PC-3 (cell line): ENCODE data around the gene FAM98C. TPM values are rescaled to one million over a fixed set of nuclear protein-coding genes. Genes with fewer than 3 reads are reported as not detected.

Experiments
- ATAC-seq: fragments of 200-7000 bp; cut with Tn5 transposase; 2 replicates; pipeline ENCODE4 v1.9.1; 2020; ENCODE audit warnings: mild to moderate bottlenecking, moderate library complexity
- BruUV-seq: library from RNA; stranded (reverse); fragments of 400-500 nt; replicated peaks from 2 replicates; lab custom pipeline; 2021; lab: Mats Ljungman, UMichigan
- CTCF ChIA-PET: fragments of 300-600 bp; sonication (Branson Sonifier 250); formaldehyde crosslinking; loops from one replicate; lab custom pipeline; 2022; ENCODE audit warnings: antibody characterized with exemption; lab: Charles Lee
- POLR2A ChIA-PET: fragments of 300-600 bp; sonication (Branson Sonifier 250); formaldehyde crosslinking; loops from one replicate; lab custom pipeline; 2022; ENCODE audit warnings: antibody characterized with exemption; ENCODE audit not compliant: unreplicated experiment; lab: Charles Lee
- DNase-seq: peaks from one replicate; pipeline ENCODE4 v3.0.0-alpha.2; 2015
- H2AFZ ChIP-seq: fragments of 300-600 bp; sonication (generic); 2 replicates; pipeline ENCODE4 v1.6.0; 2016; ENCODE audit warnings: antibody characterized with exemption, low read length
- H3F3A ChIP-seq: fragments of 300-600 bp; sonication (generic); one replicate; pipeline ENCODE4 v1.6.0; 2017; ENCODE audit warnings: antibody characterized with exemption, low read length, control low read depth, mild to moderate bottlenecking; ENCODE audit not compliant: unreplicated experiment
- H3K27ac ChIP-seq: fragments of 300-600 bp; sonication (generic); 2 replicates; pipeline ENCODE4 v1.5.1; 2016; ENCODE audit warnings: mild to moderate bottlenecking, low read length
- H3K27me3 ChIP-seq: fragments of 300-600 bp; sonication (generic); 2 replicates; pipeline ENCODE4 v1.6.1; 2016; ENCODE audit warnings: low read length, mixed read lengths
- H3K36me3 ChIP-seq: fragments of 300-600 bp; sonication (generic); 2 replicates; pipeline ENCODE4 v1.6.1; 2016; ENCODE audit warnings: low read depth, mixed run types, low read length, mixed read lengths
- H3K4me1 ChIP-seq: fragments of 300-600 bp; sonication (generic); 2 replicates; pipeline ENCODE4 v1.5.1; 2016; ENCODE audit warnings: low read length; ENCODE audit not compliant: insufficient read depth
- H3K4me2 ChIP-seq: fragments of 300-600 bp; sonication (generic); 2 replicates; pipeline ENCODE4 v1.6.0; 2016; ENCODE audit warnings: low read length
- H3K4me3 ChIP-seq: fragments of 300-600 bp; sonication (generic); 2 replicates; pipeline ENCODE4 v1.5.1; 2016; ENCODE audit warnings: mild to moderate bottlenecking, low read length, mixed read lengths
- H3K79me2 ChIP-seq: fragments of 300-600 bp; sonication (generic); 2 replicates; pipeline ENCODE4 v1.6.1; 2017; ENCODE audit warnings: low read length, mixed read lengths
- H3K9ac ChIP-seq: fragments of 300-600 bp; sonication (generic); 2 replicates; pipeline ENCODE4 v1.6.0; 2016; ENCODE audit warnings: mild to moderate bottlenecking, low read length
- H3K9me2 ChIP-seq: fragments of 300-600 bp; sonication (generic); replicated peaks from 2 replicates; pipeline ENCODE4 v1.6.1; 2016; ENCODE audit warnings: mixed run types, low read length, mixed read lengths
- H3K9me3 ChIP-seq: fragments of 300-600 bp; sonication (generic); 2 replicates; pipeline ENCODE4 v1.6.1; 2016; ENCODE audit warnings: low read length, mixed read lengths
- H4K20me1 ChIP-seq: fragments of 300-600 bp; sonication (generic); 2 replicates; pipeline ENCODE4 v1.6.1; 2016; ENCODE audit warnings: low read length, mixed read lengths
- CTCF ChIP-seq: fragments of 300-600 bp; sonication (generic); conservative IDR thresholded peaks from 2 replicates; pipeline ENCODE4 v1.5.1; 2017; ENCODE audit warnings: antibody characterized with exemption, low read depth, mild to moderate bottlenecking, low read length
- EZH2 ChIP-seq: fragments of 300-600 bp; sonication (generic); IDR thresholded peaks from one replicate; pipeline ENCODE4 v1.6.1; 2017; ENCODE audit warnings: antibody characterized with exemption, mild to moderate bottlenecking, low read length; ENCODE audit not compliant: unreplicated experiment
- EZH2phosphoT487 ChIP-seq: fragments of 300-600 bp; sonication (generic); IDR thresholded peaks from 2 replicates; pipeline ENCODE4 v1.6.1; 2018; ENCODE audit warnings: mild to moderate bottlenecking, antibody characterized with exemption, low read length, borderline replicate concordance
- intact Hi-C: fragments of 100-400 bp; cut with micrococcal nuclease; formaldehyde crosslinking; loops from 2 replicates; pipeline ENCODE4 v1.9.0; 2023
- total RNA-seq: library from RNA; depleted of rRNA; stranded (reverse); fragments of >200 nt; gene quantifications from 2 replicates; pipeline ENCODE4 v1.2.3, GENCODE V29; 2014

Gene FAM98C
- total RNA-seq, 1 experiment from 2014 or later: 23.5 TPM

- Histone ChIP-seq H3K4me1 (no peaks in the 10 kb centered on the region), H3K9me3 (no peaks in the 10 kb centered on the region), H4K20me1 (no peaks in the 10 kb centered on the region), H2AFZ (no peak overlapping the region), H3K36me3 (no peaks in the 10 kb centered on the region), H3K9me2 (no peaks in the 10 kb centered on the region), H3K27me3 (no peaks in the 10 kb centered on the region), H3K4me2 (no peak overlapping the region), H3F3A (no peaks in the 10 kb centered on the region), H3K27ac (no peak overlapping the region), H3K79me2 (no peaks in the 10 kb centered on the region), H3K4me3 (no peak overlapping the region), H3K9ac (no peak overlapping the region)
- intact Hi-C loops: no loop called here
- no peak for DNase-seq
- CTCF ChIA-PET: no interaction called here
- POLR2A ChIA-PET: no interaction called here
- ATAC-seq: no peak
- TF ChIP-seq EZH2phosphoT487 (no peak), CTCF (no peak), EZH2 (no peak)
- no TSS peak for BruUV-seq
These were observed 37.7 kb downstream of the FAM98C start for GRCh38 chr19:38440592-38440991.

DNA sequence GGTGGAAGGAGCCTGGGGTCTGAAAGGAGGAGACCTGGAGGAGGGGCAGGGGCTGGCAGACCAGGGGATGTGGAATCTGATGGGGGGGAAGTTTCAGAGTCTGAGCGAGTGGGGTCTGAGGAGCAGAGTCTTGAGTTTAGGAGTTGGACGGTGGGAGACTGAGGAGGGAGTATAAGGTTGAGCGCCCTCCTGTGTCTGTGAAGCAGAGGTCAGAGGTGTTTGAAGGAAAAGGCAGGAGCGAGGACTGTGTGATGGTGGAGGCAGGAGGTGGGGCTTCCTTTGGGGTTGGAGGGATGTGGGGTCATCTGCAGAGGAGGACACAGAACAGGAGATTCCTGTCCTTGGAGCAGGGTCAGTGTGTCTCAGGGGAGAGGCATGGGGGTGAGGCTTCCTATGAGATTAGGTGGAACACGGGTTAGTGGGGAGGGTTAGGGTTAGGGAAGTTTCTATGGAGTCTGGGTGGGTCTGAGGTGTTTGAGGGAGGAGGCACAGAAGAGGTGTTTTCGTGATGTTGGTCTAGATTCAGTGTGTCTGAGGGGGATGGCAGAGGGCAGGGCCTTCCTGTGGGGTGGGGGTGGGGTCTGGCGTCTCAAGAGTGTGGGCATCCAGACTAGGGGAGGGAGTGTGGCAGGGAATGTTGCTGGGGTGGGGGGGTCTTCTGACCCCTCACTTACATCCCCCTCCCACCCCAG lies 38.9 kb downstream of the FAM98C start:
- Histone ChIP-seq H3K9me2 (no peaks in the 10 kb centered on the region), H2AFZ (no peak overlapping the region), H4K20me1 (no peaks in the 10 kb centered on the region), H3K4me3 (no peak overlapping the region), H3K79me2 (no peaks in the 10 kb centered on the region), H3K27me3 (no peaks in the 10 kb centered on the region), H3K9me3 (no peaks in the 10 kb centered on the region), H3F3A (no peaks in the 10 kb centered on the region), H3K4me2 (no peak overlapping the region), H3K36me3 (no peaks in the 10 kb centered on the region), H3K9ac (no peak overlapping the region), H3K4me1 (no peaks in the 10 kb centered on the region), H3K27ac (no peak overlapping the region)
- intact Hi-C loops: no loop called here
- ChIA-PET POLR2A (no interaction called here), CTCF (no interaction called here)
- TF ChIP-seq CTCF (peak; percentile 22; the same call in 1 of the 2 replicates), EZH2phosphoT487 (no peak)
- no peak for ATAC-seq
- DNase-seq: no peak
- BruUV-seq: no TSS peak

GRCh38 chr19:38442736-38443135 lies 39.8 kb downstream of the FAM98C start:
- Histone ChIP-seq H2AFZ (no peak overlapping the region), H3K27me3 (no peaks in the 10 kb centered on the region), H3K9me2 (no peaks in the 10 kb centered on the region), H3K4me2 (no peak overlapping the region), H3K36me3 (no peaks in the 10 kb centered on the region), H3K9ac (no peak overlapping the region), H3K4me3 (no peak overlapping the region), H3K9me3 (no peaks in the 10 kb centered on the region), H3K79me2 (no peaks in the 10 kb centered on the region), H4K20me1 (no peaks in the 10 kb centered on the region), H3F3A (no peaks in the 10 kb centered on the region), H3K4me1 (no peaks in the 10 kb centered on the region), H3K27ac (no peak overlapping the region)
- no peak for ATAC-seq
- ChIA-PET POLR2A (no interaction called here), CTCF (no interaction called here)
- intact Hi-C loops: no loop called here
- no TSS peak for BruUV-seq
- no peak for DNase-seq
- TF ChIP-seq EZH2phosphoT487: no peak
- TF ChIP-seq EZH2: no peak
- no peak for TF ChIP-seq CTCF
